Thyroid gland (tissue), 4 donors: ENCODE results near the gene JMY. TPM values are rescaled to one million over a fixed set of nuclear protein-coding genes. Genes with fewer than 3 reads are reported as not detected.

Experiments used
- DNase-seq, 2 donors: peaks; one replicate each; pipeline ENCODE4 v3.0.0-alpha.2; 2019
- H3K27ac ChIP-seq, 3 donors: fragments of 200-600 bp; sonication (generic); 1 replicate in 2 of 3; 2 replicates in 1 of 3; pipeline ENCODE4 v1.5.1; 2016 to 2019; ENCODE audit warnings: mild to moderate bottlenecking in 1 of 3, moderate library complexity in 1 of 3
- H3K27me3 ChIP-seq: fragments of 200-600 bp; sonication (generic); one replicate; pipeline ENCODE4 v1.5.1; 2019
- H3K36me3 ChIP-seq, 2 donors: fragments of 200-600 bp; sonication (generic); one replicate each; pipeline ENCODE4 v1.5.1; 2016 to 2019
- H3K4me1 ChIP-seq, 2 donors: fragments of 200-600 bp; sonication (generic); one replicate each; pipeline ENCODE4 v1.5.1; 2017 to 2019
- H3K4me3 ChIP-seq, 3 donors: fragments of 200-600 bp; sonication (generic); replicated peaks in 1 of 3; 1 replicate in 2 of 3; 2 replicates in 1 of 3; pipeline ENCODE4 v1.5.1; 2016; ENCODE audit warnings: mild to moderate bottlenecking in 1 of 3
- H3K9me3 ChIP-seq: fragments of 200-600 bp; sonication (generic); one replicate; pipeline ENCODE4 v1.5.1; 2017
- CTCF ChIP-seq, 6 experiments: fragments of 200-600 bp in 3 of 6; fragments of 450-650 bp in 3 of 6; sonication (generic) in 3 of 6; IDR thresholded peaks; one replicate each; pipeline ENCODE4 v1.5.1; 2016 to 2019; ENCODE audit warnings: antibody characterized with exemption in 6 of 6, mild to moderate bottlenecking in 2 of 6, inconsistent platforms in 1 of 6, moderate library complexity in 1 of 6
- POLR2A ChIP-seq, 2 donors: fragments of 450-650 bp; IDR thresholded peaks; one replicate each; pipeline ENCODE4 v1.6.1; 2017; ENCODE audit warnings: antibody characterized with exemption in 2 of 2, mild to moderate bottlenecking in 2 of 2, moderate library complexity in 1 of 2
- WGBS, 2 donors: methylation state at CpG; one replicate each; pipeline ENCODE4 v1.1.5; 2017; 5-methylcytosine and 5-hydroxymethylcytosine counted together
- intact Hi-C: fragments of 100-400 bp; cut with DNase I; formaldehyde crosslinking; loops from one replicate; pipeline ENCODE4 v1.15.1; 2023
- total RNA-seq, 4 donors: library from RNA; depleted of rRNA; stranded (reverse); fragments of >200 nt; gene quantifications; one replicate each; pipeline ENCODE4 v1.2.3, GENCODE V29; 2016

Gene JMY
- total RNA-seq, 4 donors from 2014 or later = 29.7 to 48.5 (median 30.9) TPM

DNA sequence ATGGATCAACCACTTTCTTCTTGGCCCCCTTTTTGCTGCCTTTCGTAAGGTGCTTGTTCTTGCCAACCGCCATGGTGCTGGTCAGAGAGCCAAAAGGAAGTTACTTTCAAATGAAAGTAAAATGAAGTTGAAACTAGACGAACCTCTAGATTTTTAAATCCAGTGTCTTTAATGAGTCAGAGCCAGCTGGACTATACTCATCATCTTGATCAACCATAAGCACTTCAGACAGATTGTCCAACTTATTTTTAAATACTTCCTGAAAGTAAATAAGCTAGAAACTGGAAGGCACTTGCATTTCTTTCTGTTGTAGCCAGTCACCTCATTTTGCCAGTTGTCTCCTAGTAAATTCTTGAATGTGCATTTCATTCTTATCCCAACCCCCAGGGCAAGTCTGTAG is 48.9 kb downstream of the JMY start:
- WGBS, 2 donors = 89 to 91% methylated on average over 3 of the region's 3 CpGs
- Histone ChIP-seq H3K36me3 (peaks cover 0 to 3% of the 10 kb centered on the region in 2 donors), H3K27ac (no peak overlapping the region), H3K27me3 (no peaks in the 10 kb centered on the region), H3K9me3 (no peaks in the 10 kb centered on the region), H3K4me1 (peaks cover 8 to 13% of the 10 kb centered on the region in 2 donors), H3K4me3 (no peak overlapping the region)
- no peak for TF ChIP-seq POLR2A (IDR thresholded peaks at IDR 0.05)
- no peak for TF ChIP-seq CTCF (IDR thresholded peaks at IDR 0.05)
- DNase-seq = no peak
- intact Hi-C loops = no loop called here

DNA sequence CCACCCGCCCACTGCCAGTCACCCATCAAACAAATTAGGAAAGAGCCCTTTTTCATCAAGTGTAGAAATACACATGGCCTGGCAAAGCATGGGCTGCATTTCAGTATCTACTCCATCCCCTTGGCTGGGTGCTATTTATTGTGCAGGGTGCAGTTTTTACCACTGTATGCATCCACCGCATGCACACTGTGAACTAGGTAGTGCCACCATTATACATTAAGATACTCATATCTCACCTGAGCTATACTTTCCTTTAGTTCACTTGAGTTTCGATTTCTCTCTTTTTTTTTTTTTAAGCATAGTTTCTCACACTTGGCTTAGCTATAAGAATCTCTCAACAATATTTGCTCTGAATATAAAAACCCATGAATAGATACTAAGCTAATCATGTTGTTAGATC is 49.4 kb downstream of the JMY start:
- DNase-seq = no peak
- WGBS, 2 donors = 97 to 100% methylated on average over 3 of the region's 3 CpGs
- no peak overlapping the region for H3K4me3 ChIP-seq

DNA sequence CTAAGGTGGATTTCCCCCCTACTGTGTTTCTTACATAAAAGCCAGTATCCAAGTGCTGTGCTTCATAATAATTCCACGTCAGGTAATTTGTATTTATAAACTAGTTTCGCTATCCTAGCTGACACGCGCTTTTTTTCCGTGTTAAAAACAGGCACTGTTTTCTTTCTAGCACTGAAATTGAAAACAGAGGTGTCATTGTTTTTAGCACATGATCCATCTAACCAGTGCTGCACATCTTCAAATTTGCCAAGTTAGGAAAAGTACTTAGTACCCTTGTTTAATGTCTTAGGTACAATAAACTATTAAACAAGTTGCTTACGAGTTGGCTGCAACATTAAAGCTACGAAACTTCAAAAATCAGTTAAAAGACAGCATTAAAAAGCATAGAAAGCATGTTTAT is 49.9 kb downstream of the JMY start:
- WGBS, 2 donors = 94 to 95% methylated on average over 7 of the region's 7 CpGs
- no peak for DNase-seq
- Histone ChIP-seq H3K4me3 (no peak overlapping the region), H3K27me3 (no peaks in the 10 kb centered on the region), H3K27ac (peak overlapping the region in 1 of 3 donors; percentile 10), H3K4me1 (peaks cover 8 to 13% of the 10 kb centered on the region in 2 donors), H3K36me3 (peaks cover 2 to 4% of the 10 kb centered on the region in 2 donors), H3K9me3 (no peaks in the 10 kb centered on the region)
- TF ChIP-seq CTCF (IDR thresholded peaks at IDR 0.05) = no peak
- TF ChIP-seq POLR2A (IDR thresholded peaks at IDR 0.05) = no peak
- intact Hi-C loops = no loop called here

More for the DNA sequence above, 49.4 kb downstream of the JMY start:
- H3K9me3 ChIP-seq = no peaks in the 10 kb centered on the region
- peaks cover 0 to 2% of the 10 kb centered on the region in 2 donors for H3K36me3 ChIP-seq
- peaks cover 8 to 13% of the 10 kb centered on the region in 2 donors for H3K4me1 ChIP-seq
- H3K27me3 ChIP-seq = no peaks in the 10 kb centered on the region
- peak overlapping the region in 1 of 3 donors; percentile 10 for H3K27ac ChIP-seq
- no peak for TF ChIP-seq CTCF (IDR thresholded peaks at IDR 0.05)
- TF ChIP-seq POLR2A (IDR thresholded peaks at IDR 0.05) = no peak
- intact Hi-C loops = no loop called here

DNA sequence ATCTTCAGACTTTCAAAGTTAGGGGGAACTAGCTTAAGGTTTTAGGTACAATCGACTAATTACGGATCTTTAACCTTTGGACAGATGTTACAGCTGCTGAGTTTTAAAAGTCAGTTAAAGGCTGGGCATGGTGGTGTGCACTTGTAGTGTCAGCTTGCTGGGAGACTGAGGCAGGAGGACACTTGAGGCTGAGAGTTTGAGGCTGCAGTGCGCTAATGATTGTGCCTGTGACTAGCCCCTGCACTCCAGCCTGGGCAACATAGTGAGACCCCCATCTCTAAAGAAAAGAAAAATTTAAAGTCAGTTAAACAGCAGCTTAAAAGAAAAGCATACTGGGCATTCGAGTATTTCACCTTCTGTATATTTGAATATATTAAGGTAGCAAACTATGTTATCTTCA is 51.4 kb downstream of the JMY start:
- Histone ChIP-seq H3K36me3 (peaks cover 12 to 17% of the 10 kb centered on the region in 2 donors), H3K27ac (no peak overlapping the region), H3K4me1 (peaks cover 8 to 13% of the 10 kb centered on the region in 2 donors), H3K27me3 (no peaks in the 10 kb centered on the region), H3K4me3 (no peak overlapping the region), H3K9me3 (no peaks in the 10 kb centered on the region)
- WGBS, 2 donors = 95 to 99% methylated on average over 4 of the region's 4 CpGs
- TF ChIP-seq POLR2A (IDR thresholded peaks at IDR 0.05) (no peak), CTCF (IDR thresholded peaks at IDR 0.05) (no peak)
- DNase-seq = no peak
- intact Hi-C loops = no loop called here

GRCh38 chr5:79287907-79288306 is 52.0 kb downstream of the JMY start:
- WGBS, 2 donors = 72 to 77% methylated on average over 1 of the region's 1 CpG
- DNase-seq = no peak
- Histone ChIP-seq H3K4me1 (peaks cover 8 to 13% of the 10 kb centered on the region in 2 donors), H3K4me3 (no peak overlapping the region), H3K9me3 (no peaks in the 10 kb centered on the region), H3K36me3 (peaks cover 12 to 17% of the 10 kb centered on the region in 2 donors), H3K27me3 (no peaks in the 10 kb centered on the region), H3K27ac (no peak overlapping the region)
- intact Hi-C loops = no loop called here
- TF ChIP-seq CTCF (IDR thresholded peaks at IDR 0.05) (no peak), POLR2A (IDR thresholded peaks at IDR 0.05) (no peak)
